ENCODE results near the gene SLC49A4.

SLC49A4 gene

GRCh38 chr3:122799322-122799721 lies 4.5 kb downstream of the SLC49A4 start:
- Mint-ChIP-seq H3K27ac (no peak overlapping the region), H3K36me3 (peaks cover 0 to 15% of the 10 kb centered on the region in 2 donors), H3K4me1 (peaks cover 11 to 20% of the 10 kb centered on the region in 2 donors), H3K27me3 (no peaks in the 10 kb centered on the region), H3K4me3 (no peak overlapping the region), H3K9me3 (no peaks in the 10 kb centered on the region)
- DNase-seq (no peak), ATAC-seq (replicated peaks) (no peak)

GRCh38 chr3:122800031-122800430 lies 5.2 kb downstream of the SLC49A4 start:
- Mint-ChIP-seq H3K4me1 (peaks cover 11 to 20% of the 10 kb centered on the region in 2 donors), H3K9me3 (no peaks in the 10 kb centered on the region), H3K27ac (no peak overlapping the region), H3K27me3 (no peaks in the 10 kb centered on the region), H3K4me3 (no peak overlapping the region), H3K36me3 (peaks cover 0 to 15% of the 10 kb centered on the region in 2 donors)
- ATAC-seq (replicated peaks) (no peak), DNase-seq (no peak)

DNA sequence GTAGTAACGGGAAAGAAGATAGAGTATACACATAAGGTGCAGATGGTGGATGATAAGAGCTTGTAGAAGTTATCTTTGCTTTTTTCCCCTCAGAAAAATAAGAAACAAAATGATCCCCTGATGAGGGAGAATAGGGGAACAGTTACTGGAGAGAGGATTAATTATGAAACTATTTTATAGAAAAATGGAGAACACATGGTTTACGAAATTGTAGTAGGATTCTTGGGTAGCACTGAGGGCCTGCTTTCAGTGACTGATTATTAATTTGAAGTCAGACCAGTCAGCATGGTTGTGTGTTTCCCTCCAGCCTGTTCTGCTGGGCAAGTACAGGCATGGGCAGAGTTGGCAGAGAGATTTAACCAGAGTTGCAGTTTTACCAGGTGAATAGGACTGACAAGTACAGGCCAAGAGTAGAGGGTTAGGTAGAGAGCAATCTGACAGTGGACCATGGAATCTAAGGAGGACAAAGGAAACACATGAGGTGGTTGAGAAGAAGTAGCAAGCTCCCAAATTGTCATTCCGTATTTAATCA lies 5.9 kb downstream of the SLC49A4 start:
- ATAC-seq (replicated peaks) (no peak), DNase-seq (no peak)
- H3K36me3 Mint-ChIP-seq = peaks cover 0 to 15% of the 10 kb centered on the region in 2 donors
- H3K27me3 Mint-ChIP-seq = no peaks in the 10 kb centered on the region
- H3K4me3 Mint-ChIP-seq = no peak overlapping the region
- no peaks in the 10 kb centered on the region for H3K9me3 Mint-ChIP-seq
- H3K4me1 Mint-ChIP-seq = peaks cover 9 to 16% of the 10 kb centered on the region in 2 donors
- no peak overlapping the region for H3K27ac Mint-ChIP-seq

DNA sequence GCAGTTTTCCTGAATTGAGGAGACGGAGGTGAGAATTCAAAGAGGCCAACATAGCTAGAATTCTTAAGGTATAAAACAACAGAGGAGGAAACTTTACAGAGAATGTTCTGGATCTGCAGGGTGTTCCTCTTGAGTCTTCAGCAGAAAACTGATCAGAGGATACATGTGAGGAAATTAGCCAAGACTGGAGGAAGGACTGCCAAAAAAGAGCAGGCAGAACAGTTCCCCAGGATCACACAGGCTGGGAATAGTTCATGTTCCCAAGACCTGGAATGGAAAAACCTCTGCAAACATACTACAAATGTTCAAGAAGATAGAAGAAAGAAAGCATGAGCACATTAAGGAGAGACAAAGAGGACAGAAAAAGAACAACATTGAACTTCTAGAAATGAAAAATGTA lies 7.5 kb downstream of the SLC49A4 start:
- Mint-ChIP-seq H3K27ac (no peak overlapping the region), H3K9me3 (no peaks in the 10 kb centered on the region), H3K4me1 (peaks cover under 1% of the 10 kb centered on the region in 2 donors), H3K36me3 (peaks cover 0 to 18% of the 10 kb centered on the region in 2 donors), H3K4me3 (no peak overlapping the region), H3K27me3 (no peaks in the 10 kb centered on the region)
- no peak for ATAC-seq (replicated peaks)
- no peak for DNase-seq

GRCh38 chr3:122803977-122804376 lies 9.1 kb downstream of the SLC49A4 start:
- no peak for ATAC-seq (replicated peaks)
- H3K36me3 Mint-ChIP-seq = peaks cover 6 to 32% of the 10 kb centered on the region in 2 donors
- no peak overlapping the region for H3K4me3 Mint-ChIP-seq
- no peaks in the 10 kb centered on the region for H3K9me3 Mint-ChIP-seq
- no peaks in the 10 kb centered on the region for H3K27me3 Mint-ChIP-seq
- H3K4me1 Mint-ChIP-seq = no peaks in the 10 kb centered on the region
- H3K27ac Mint-ChIP-seq = no peak overlapping the region
- no peak for DNase-seq

GRCh38 chr3:122810734-122811133 lies 15.9 kb downstream of the SLC49A4 start:
- Mint-ChIP-seq H3K4me3 (no peak overlapping the region), H3K27ac (no peak overlapping the region), H3K4me1 (no peaks in the 10 kb centered on the region), H3K36me3 (peaks cover 6 to 26% of the 10 kb centered on the region in 2 donors), H3K9me3 (no peaks in the 10 kb centered on the region), H3K27me3 (no peaks in the 10 kb centered on the region)
- no peak for ATAC-seq (replicated peaks)
- DNase-seq = no peak

GRCh38 chr3:122816587-122816986 lies 21.7 kb downstream of the SLC49A4 start:
- peaks cover 0 to 6% of the 10 kb centered on the region in 2 donors for H3K4me1 Mint-ChIP-seq
- DNase-seq = no peak
- peaks cover 0 to 2% of the 10 kb centered on the region in 2 donors for H3K9me3 Mint-ChIP-seq
- H3K27me3 Mint-ChIP-seq = no peaks in the 10 kb centered on the region
- no peak for ATAC-seq (replicated peaks)
- H3K4me3 Mint-ChIP-seq = no peak overlapping the region
- H3K27ac Mint-ChIP-seq = no peak overlapping the region
- peaks cover 13 to 23% of the 10 kb centered on the region in 2 donors for H3K36me3 Mint-ChIP-seq

DNA sequence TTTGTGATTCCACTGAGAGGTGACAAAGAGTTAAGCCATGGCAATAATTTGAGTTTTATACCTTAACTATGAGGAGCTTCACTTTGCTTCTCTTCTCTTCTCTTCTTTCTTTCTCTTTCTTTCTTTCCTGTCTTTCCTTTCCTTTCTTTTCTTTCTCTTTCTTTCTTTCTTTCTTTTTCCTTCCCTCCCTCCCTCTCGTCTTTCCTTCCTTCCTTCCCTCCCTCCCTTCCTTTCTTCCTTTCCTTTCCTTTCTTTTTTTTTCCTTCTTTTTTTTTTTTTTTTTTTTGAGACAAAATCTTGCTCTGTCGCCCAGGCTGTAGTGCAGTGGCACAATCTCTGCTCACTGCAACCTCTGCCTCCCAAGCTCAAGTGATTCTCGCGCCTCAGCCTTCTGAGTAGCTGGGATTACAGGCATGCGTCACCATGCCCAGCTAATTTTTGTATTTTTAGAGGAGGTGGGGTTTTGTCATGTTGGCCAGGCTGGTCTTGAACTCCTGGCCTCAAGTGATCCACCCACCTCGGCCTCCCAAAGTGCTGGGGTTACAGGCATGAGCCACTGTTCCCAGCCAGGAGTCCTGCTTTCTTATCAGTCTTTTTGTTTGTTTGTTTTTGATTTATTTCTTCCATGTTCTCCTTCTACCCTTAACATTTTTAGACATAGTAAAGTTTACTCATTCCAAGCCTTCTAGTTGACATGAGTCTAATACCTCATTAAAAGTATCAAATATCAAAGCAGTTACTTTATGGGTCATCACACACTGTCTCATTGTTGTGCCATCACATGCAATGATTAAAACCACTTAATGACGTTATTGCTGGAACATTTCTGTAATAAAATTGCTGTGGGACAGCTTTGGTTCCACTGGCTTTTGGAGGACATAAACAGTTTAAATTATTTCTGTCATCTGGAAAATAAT lies 29.9 kb downstream of the SLC49A4 start:
- H3K27ac Mint-ChIP-seq = no peak overlapping the region

GRCh38 chr3:122825460-122825859 lies 30.6 kb downstream of the SLC49A4 start:
- Mint-ChIP-seq H3K4me3 (no peak overlapping the region), H3K9me3 (peaks cover 0 to 2% of the 10 kb centered on the region in 2 donors), H3K27ac (no peak overlapping the region), H3K27me3 (no peaks in the 10 kb centered on the region), H3K4me1 (peaks cover 7 to 20% of the 10 kb centered on the region in 2 donors), H3K36me3 (peaks cover 12 to 39% of the 10 kb centered on the region in 2 donors)
- ATAC-seq (replicated peaks) (peak; percentile 55), DNase-seq (no peak)

More for the DNA sequence above, 29.9 kb downstream of the SLC49A4 start:
- no peak overlapping the region for H3K4me3 Mint-ChIP-seq
- DNase-seq (no peak), ATAC-seq (replicated peaks) (no peak)
- H3K27me3 Mint-ChIP-seq = no peaks in the 10 kb centered on the region
- H3K4me1 Mint-ChIP-seq = peaks cover 7 to 20% of the 10 kb centered on the region in 2 donors
- peaks cover 0 to 2% of the 10 kb centered on the region in 2 donors for H3K9me3 Mint-ChIP-seq
- peaks cover 12 to 39% of the 10 kb centered on the region in 2 donors for H3K36me3 Mint-ChIP-seq

DNA sequence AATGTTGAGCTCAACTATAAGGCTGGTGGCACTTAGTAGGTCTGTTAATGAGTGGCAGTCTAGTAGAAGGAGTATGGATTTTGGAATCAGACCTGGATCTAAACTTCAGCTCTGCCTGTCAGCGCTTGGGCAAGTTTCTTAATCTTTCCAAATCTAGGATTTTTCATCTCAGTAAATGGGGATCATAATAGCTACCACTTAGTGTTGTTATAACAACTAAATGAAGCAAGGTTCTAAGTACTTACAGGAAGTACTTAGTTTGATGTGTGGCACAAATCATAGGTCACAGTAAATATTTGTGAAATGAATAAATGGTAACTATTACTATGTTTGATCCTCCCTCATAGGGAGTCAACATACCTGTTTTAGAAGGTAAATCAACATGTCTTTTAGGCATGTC lies 31.4 kb downstream of the SLC49A4 start:
- H3K27me3 Mint-ChIP-seq = no peaks in the 10 kb centered on the region
- ATAC-seq (replicated peaks) = no peak

GRCh38 chr3:122828281-122828680 lies 33.4 kb downstream of the SLC49A4 start:
- peaks cover 7 to 13% of the 10 kb centered on the region in 2 donors for H3K4me1 Mint-ChIP-seq
- DNase-seq (no peak), ATAC-seq (replicated peaks) (no peak)
- H3K27me3 Mint-ChIP-seq = no peaks in the 10 kb centered on the region
- H3K9me3 Mint-ChIP-seq = no peaks in the 10 kb centered on the region
- no peak overlapping the region for H3K4me3 Mint-ChIP-seq
- H3K27ac Mint-ChIP-seq = no peak overlapping the region
- peaks cover 3 to 30% of the 10 kb centered on the region in 2 donors for H3K36me3 Mint-ChIP-seq

More for the DNA sequence above, 31.4 kb downstream of the SLC49A4 start:
- H3K4me3 Mint-ChIP-seq = no peak overlapping the region
- H3K36me3 Mint-ChIP-seq = peaks cover 5 to 32% of the 10 kb centered on the region in 2 donors
- no peak overlapping the region for H3K27ac Mint-ChIP-seq
- DNase-seq = no peak
- H3K4me1 Mint-ChIP-seq = peaks cover 7 to 14% of the 10 kb centered on the region in 2 donors
- H3K9me3 Mint-ChIP-seq = no peaks in the 10 kb centered on the region

- Mint-ChIP-seq H3K27me3 (no peaks in the 10 kb centered on the region), H3K4me3 (no peak overlapping the region), H3K27ac (no peak overlapping the region), H3K9me3 (peaks cover 0 to 4% of the 10 kb centered on the region in 2 donors), H3K4me1 (no peaks in the 10 kb centered on the region), H3K36me3 (peaks cover 7 to 27% of the 10 kb centered on the region in 2 donors)
- ATAC-seq (replicated peaks) = no peak
- no peak for DNase-seq
Observed at GRCh38 chr3:122835590-122835989, 40.7 kb downstream of the SLC49A4 start.

GRCh38 chr3:122843604-122844003 lies 48.7 kb downstream of the SLC49A4 start:
- DNase-seq (no peak), ATAC-seq (replicated peaks) (no peak)
- Mint-ChIP-seq H3K9me3 (peaks cover under 1 to 2% of the 10 kb centered on the region in 2 donors), H3K4me1 (peaks cover 0 to 2% of the 10 kb centered on the region in 2 donors), H3K27me3 (no peaks in the 10 kb centered on the region), H3K4me3 (peak overlapping the region in 1 of 2 donors; percentile 36), H3K27ac (no peak overlapping the region), H3K36me3 (peaks cover 13 to 14% of the 10 kb centered on the region in 2 donors)

DNA sequence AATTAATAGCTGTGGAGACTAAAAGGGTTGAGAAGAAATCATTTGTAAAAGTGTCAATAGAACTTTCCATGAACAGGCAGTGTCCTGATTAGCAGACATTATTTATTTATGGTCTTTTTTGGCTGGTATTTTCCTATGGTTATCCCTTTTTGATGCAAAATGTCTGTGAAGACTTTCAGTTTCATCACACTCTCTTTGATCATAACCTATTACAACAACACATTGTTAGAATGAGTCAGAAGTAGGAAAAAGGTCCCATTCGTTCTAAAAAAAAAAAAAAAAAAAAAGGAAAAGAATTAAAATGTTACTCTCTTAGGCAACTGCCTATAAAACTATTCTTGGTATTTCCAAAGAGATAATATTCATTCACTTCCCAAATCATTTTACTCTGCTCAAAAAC lies 62.1 kb downstream of the SLC49A4 start:
- DNase-seq (no peak), ATAC-seq (replicated peaks) (no peak)
- Mint-ChIP-seq H3K9me3 (no peaks in the 10 kb centered on the region), H3K4me3 (no peak overlapping the region), H3K27me3 (no peaks in the 10 kb centered on the region), H3K27ac (no peak overlapping the region), H3K4me1 (no peaks in the 10 kb centered on the region), H3K36me3 (peaks cover 3 to 12% of the 10 kb centered on the region in 2 donors)

DNA sequence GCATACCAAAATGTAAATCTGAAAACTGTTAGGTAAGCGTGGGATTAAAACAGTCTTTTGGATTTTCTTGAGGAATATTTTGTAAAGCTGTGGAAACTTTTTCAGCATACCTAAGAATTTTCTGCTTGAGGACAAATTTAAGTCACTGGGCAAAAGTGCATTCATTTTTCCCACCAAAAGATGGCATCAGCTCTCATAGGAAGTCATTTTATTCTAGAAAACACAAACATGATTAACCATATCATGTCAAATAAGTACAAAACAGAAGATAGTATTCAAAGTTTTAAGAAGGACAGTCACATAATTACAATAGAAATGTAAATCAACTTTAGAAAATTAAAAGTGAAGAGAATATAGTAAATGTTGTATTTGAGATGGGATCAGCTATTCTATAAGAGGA lies 63.5 kb downstream of the SLC49A4 start:
- DNase-seq = no peak
- Mint-ChIP-seq H3K36me3 (peaks cover 3 to 12% of the 10 kb centered on the region in 2 donors), H3K27ac (no peak overlapping the region), H3K4me3 (no peak overlapping the region), H3K27me3 (no peaks in the 10 kb centered on the region), H3K9me3 (no peaks in the 10 kb centered on the region), H3K4me1 (no peaks in the 10 kb centered on the region)
- ATAC-seq (replicated peaks) = no peak

All from stimulated activated naive B cell treated with anti-CD40 and anti-IgM and Interleukin-4, amounts not matched to agents 10 μg/mL and 1 μg/mL and 100 μg/mL, for 72 hours (primary cell).